Measurements from ENCODE around the gene KRTAP5-8.

KRTAP5-8 gene

GRCh38 chr11:71496421-71496820 lies 41.4 kb upstream of the KRTAP5-8 start:
- no peak overlapping the region for H2AFZ ChIP-seq
- H3K27me3 ChIP-seq (ENCODE audit: control insufficient read depth, insufficient read depth, low read length), result no peaks in the 10 kb centered on the region
- H3K79me2 ChIP-seq, result no peaks in the 10 kb centered on the region
- H3K9me3 ChIP-seq (ENCODE audit: control insufficient read depth, low read length), result no peaks in the 10 kb centered on the region
- H3K27ac ChIP-seq, result no peak overlapping the region
- no peak for TF ChIP-seq CTCF (IDR thresholded peaks at IDR 0.05)
- no peaks in the 10 kb centered on the region for H3K4me1 ChIP-seq
- no peak overlapping the region for H3K4me3 ChIP-seq (ENCODE audit: low read depth, low read length)
- H3K36me3 ChIP-seq (ENCODE audit: control insufficient read depth, insufficient read depth, low read length), result no peaks in the 10 kb centered on the region
- H3K9ac ChIP-seq, result no peak overlapping the region
- no peak overlapping the region for H3K4me2 ChIP-seq (ENCODE audit: low read length)

GRCh38 chr11:71498091-71498490 lies 39.7 kb upstream of the KRTAP5-8 start:
- Histone ChIP-seq H3K9me3 (ENCODE audit: control insufficient read depth, low read length) (no peaks in the 10 kb centered on the region), H3K4me1 (no peaks in the 10 kb centered on the region), H3K36me3 (ENCODE audit: control insufficient read depth, insufficient read depth, low read length) (no peaks in the 10 kb centered on the region), H3K4me3 (ENCODE audit: low read depth, low read length) (no peak overlapping the region), H2AFZ (no peak overlapping the region), H3K9ac (no peak overlapping the region), H3K27me3 (ENCODE audit: control insufficient read depth, insufficient read depth, low read length) (no peaks in the 10 kb centered on the region), H3K4me2 (ENCODE audit: low read length) (no peak overlapping the region), H3K27ac (no peak overlapping the region), H3K79me2 (no peaks in the 10 kb centered on the region)
- no peak for TF ChIP-seq CTCF (IDR thresholded peaks at IDR 0.05)

- H3K27me3 ChIP-seq (ENCODE audit: control insufficient read depth, insufficient read depth, low read length), result no peaks in the 10 kb centered on the region
- no peaks in the 10 kb centered on the region for H3K4me1 ChIP-seq
- no peak overlapping the region for H3K27ac ChIP-seq
- no peak overlapping the region for H3K4me2 ChIP-seq (ENCODE audit: low read length)
- no peak overlapping the region for H3K4me3 ChIP-seq (ENCODE audit: low read depth, low read length)
- no peak overlapping the region for H2AFZ ChIP-seq
- H3K9ac ChIP-seq, result no peak overlapping the region
- TF ChIP-seq CTCF (IDR thresholded peaks at IDR 0.05), result no peak
- no peaks in the 10 kb centered on the region for H3K36me3 ChIP-seq (ENCODE audit: control insufficient read depth, insufficient read depth, low read length)
- no peaks in the 10 kb centered on the region for H3K9me3 ChIP-seq (ENCODE audit: control insufficient read depth, low read length)
- no peaks in the 10 kb centered on the region for H3K79me2 ChIP-seq
These were observed 38.7 kb upstream of the KRTAP5-8 start for GRCh38 chr11:71499125-71499524.

- Histone ChIP-seq H3K36me3 (ENCODE audit: control insufficient read depth, insufficient read depth, low read length) (no peaks in the 10 kb centered on the region), H3K79me2 (no peaks in the 10 kb centered on the region), H3K9me3 (ENCODE audit: control insufficient read depth, low read length) (no peaks in the 10 kb centered on the region), H3K27ac (no peak overlapping the region), H3K4me2 (ENCODE audit: low read length) (no peak overlapping the region), H3K4me3 (ENCODE audit: low read depth, low read length) (no peak overlapping the region), H3K9ac (no peak overlapping the region), H2AFZ (no peak overlapping the region), H3K27me3 (ENCODE audit: control insufficient read depth, insufficient read depth, low read length) (no peaks in the 10 kb centered on the region), H3K4me1 (no peaks in the 10 kb centered on the region)
- TF ChIP-seq CTCF (IDR thresholded peaks at IDR 0.05), result no peak
These were observed 38.3 kb upstream of the KRTAP5-8 start for GRCh38 chr11:71499546-71499945.

GRCh38 chr11:71500601-71501021 lies 37.2 kb upstream of the KRTAP5-8 start:
- H3K4me1 ChIP-seq, result no peaks in the 10 kb centered on the region
- H3K9me3 ChIP-seq (ENCODE audit: control insufficient read depth, low read length), result no peaks in the 10 kb centered on the region
- no peaks in the 10 kb centered on the region for H3K27me3 ChIP-seq (ENCODE audit: control insufficient read depth, insufficient read depth, low read length)
- no peak overlapping the region for H3K9ac ChIP-seq
- no peak overlapping the region for H3K27ac ChIP-seq
- TF ChIP-seq CTCF (IDR thresholded peaks at IDR 0.05), result no peak
- no peaks in the 10 kb centered on the region for H3K79me2 ChIP-seq
- H3K36me3 ChIP-seq (ENCODE audit: control insufficient read depth, insufficient read depth, low read length), result no peaks in the 10 kb centered on the region
- H3K4me3 ChIP-seq (ENCODE audit: low read depth, low read length), result no peak overlapping the region
- H2AFZ ChIP-seq, result no peak overlapping the region
- no peak overlapping the region for H3K4me2 ChIP-seq (ENCODE audit: low read length)

Measured in parathyroid adenoma (tissue), 2 donors.